GM18517 (cell line): ENCODE data around the gene SULT6B1.

ENCODE experiments used
- ATAC-seq: cut with Tn5 transposase; IDR thresholded peaks from one replicate; pipeline ENCODE4 v1.9.1; 2021; ENCODE audit warnings: mild to moderate bottlenecking, moderate library complexity; ENCODE audit not compliant: unreplicated experiment

SULT6B1 gene

DNA sequence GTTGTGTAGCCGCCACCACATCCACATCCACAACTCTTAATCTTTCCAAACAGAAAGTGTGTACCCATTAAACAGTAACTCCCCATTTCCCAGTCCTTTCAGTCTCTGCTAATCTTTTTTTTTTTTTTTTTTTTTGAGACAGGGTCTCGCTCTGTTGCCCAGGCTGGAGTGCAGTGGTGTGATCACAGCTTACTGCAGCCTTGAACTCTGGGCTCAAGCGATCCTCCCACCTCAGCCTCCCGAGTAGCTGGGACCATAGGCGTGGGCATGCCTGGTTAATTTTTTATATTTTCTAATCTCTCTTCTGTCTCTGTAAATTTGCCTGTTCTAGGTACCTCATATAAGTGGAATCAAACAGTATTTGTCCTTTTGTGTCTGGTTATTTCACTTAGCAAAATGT lies 35.2 kb downstream of the SULT6B1 start:
- no peak for ATAC-seq

DNA sequence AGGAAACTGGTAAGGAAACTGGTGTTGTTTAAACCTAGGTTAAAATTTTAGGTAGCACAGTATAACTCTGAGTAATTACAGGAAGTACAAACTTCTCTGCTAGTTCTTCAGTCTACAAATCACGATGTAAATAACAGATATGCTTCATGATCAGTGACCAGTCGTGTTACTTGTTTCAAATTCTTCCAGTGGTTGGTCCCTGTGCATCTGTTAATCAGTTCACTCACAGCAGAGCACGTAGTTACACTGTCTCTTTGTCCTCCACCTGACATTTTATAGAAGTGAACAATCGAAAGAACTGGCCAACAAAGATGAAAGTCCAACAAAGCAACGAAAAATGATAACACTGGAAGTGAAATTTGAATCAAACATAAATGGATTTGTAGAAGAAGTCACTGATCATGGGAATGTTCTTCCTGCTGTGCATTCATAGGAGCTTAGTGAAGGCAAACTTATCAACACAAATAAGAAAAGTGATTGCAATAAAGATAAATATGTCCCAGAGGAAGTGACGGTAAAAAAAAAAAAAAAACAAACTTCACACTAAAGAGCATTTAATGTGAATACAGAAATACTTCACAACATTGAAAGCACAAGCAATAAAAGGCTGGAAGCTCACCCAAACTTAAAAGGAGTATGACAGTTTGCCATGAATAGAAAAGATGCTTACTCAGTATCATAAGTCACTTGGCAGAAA lies 38.7 kb downstream of the SULT6B1 start:
- ATAC-seq = no peak

DNA sequence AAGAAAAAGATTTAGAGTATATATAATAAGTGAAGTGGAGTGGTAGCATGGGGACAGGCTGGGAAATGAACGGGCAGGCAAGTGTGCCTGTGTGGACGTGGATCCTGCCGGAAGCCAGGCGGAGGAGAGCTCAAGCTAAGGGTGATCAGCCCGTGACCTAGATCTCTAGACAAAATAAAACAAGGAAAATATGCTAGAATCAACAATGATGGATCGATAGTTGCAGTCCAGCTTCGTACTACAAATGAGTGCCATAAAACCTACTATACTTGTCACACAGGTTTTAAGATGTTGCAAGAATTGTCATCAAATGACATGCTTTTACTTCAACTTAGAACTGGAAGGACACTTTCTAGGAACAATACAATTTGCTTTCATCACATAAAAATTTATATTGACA lies 40.1 kb downstream of the SULT6B1 start:
- no peak for ATAC-seq

- no peak for ATAC-seq
These were observed 42.4 kb downstream of the SULT6B1 start for GRCh38 chr2:37146062-37146461.

- no peak for ATAC-seq
These were observed 44.5 kb downstream of the SULT6B1 start for GRCh38 chr2:37143974-37144373.

DNA sequence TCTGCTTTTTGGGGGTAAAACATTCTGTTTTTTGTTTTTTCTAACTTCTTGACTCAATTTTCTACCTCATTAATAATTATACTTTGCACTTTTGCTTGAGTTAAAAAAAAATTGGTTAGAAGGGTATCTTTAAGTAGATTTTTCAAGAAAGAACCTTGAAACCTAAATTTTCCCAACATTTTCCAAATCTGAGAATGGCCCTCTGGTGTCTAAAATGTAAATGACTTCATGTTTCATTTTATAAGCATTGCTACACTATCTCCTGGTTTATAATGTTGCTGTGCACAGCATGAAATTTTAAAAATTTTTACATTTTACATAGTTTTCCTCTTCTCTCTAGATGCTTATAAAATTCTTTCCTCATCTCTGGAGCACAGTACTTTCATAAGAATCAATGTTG lies 45.9 kb downstream of the SULT6B1 start:
- ATAC-seq = no peak

DNA sequence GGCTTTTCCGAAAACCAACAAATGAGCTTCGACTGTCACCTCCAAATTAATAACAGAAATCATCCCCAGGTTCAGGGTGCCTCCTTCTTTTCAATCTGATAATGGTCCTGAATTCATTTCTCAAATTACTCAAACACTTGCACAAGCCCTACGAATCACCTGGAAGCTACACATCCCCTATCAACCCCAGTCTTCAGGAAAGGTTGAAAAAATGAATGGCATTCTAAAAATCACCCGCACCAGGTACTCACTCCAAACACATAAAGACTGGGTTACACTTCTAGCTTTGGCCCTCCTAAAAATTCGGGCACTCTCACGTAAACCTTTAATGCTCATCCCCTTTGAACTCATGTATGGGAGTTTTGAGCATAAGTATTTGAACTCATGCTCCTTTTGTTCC lies 55.6 kb downstream of the SULT6B1 start:
- ATAC-seq = no peak

DNA sequence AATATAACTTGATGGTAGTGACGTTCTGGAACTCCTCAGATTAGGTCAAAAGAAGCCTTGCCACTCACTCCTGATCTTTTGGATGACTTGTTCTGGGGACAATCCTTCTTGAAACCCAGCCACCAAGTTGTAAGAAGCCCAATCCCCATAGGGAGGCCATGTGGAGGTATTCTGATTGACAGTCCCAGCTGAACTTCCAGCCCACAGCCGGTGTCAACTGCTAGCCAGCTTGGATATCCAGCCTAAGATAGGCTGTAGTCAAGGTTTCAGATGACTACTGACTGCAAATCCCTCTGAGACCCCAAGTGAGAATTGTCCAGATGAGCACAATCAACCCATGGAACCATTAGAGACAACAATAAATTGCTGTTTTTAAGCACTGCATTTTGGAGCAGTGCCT lies 63.1 kb downstream of the SULT6B1 start:
- no peak for ATAC-seq

DNA sequence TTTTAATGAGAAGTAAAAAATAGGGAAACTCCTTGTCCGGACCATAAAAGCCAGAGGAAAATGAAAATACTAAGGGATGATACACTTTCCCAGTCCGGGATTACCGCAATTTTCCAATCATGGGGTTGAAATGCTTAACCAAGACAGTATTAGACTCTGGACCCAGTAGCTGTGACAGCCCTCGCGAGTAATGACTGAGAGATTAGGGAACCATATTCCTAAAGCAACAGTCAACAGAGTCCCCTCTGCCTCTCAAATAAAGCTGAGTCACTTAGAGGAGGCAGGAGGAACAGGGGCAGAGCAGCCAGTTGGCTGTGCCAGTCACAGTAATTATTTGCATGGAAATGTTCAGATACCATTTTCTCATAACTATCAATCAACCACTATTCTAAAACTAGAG lies 69.3 kb downstream of the SULT6B1 start:
- ATAC-seq = no peak
